ENCODE results near the gene RPL4.
"Not testable (repeated sequence)": the region's sequence is repeated elsewhere in the genome, so short reads cannot be mapped to it uniquely, and the experiment has no call there.

The RPL4 gene

DNA sequence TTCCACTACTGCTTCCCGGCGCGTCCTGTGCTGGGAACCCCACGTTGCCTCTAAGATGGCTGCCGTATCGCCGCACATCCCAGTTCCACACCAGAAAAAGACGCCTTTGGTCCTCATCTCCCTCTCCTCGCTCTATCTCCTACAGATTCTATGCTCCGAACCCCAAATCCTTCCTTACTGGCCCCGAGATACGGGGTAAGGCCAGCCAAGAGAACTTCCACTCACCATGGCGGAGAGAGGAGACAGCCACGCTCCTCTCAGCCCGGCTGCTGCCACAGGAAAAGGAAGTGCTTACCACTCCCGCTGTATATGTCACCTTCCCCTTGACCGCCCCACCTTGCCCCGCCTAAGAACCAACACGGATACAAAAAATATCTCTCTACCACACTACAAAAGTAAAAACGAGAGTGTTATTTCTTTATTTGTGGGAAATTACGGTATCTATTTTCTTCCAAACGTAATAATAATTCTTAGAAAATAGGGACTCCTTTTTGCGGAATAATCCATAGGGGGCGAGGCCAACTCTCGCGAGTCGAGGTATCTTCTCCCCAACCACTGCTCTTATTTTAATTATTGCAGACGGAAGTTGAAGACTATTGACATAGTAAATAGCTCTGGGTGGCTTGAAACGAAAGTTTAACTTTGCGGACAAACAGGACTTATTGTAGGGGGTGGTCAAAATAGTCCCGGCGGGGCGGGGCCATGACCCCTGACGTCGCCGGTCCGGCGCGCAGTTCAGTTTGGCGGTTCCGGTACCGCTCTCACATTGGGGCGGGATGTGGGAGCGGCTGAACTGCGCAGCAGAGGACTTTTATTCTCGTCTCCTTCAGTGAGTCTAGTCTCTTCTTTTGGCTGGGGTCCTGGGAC, at the start of gene RPL4, which contains the start of gene ZWILCH:
TSS of gene RPL4 (minus strand) at position 293 of the 867 bp plus-strand sequence. CDS start at position 228, 65 bp downstream.
TSS of gene ZWILCH (plus strand) at position 764 of the 867 bp plus-strand sequence. CDS start at position 777, 13 bp downstream.
- peak in 54 of 56 donors; percentile 13 to 84 (median 62) for DNase-seq

DNA sequence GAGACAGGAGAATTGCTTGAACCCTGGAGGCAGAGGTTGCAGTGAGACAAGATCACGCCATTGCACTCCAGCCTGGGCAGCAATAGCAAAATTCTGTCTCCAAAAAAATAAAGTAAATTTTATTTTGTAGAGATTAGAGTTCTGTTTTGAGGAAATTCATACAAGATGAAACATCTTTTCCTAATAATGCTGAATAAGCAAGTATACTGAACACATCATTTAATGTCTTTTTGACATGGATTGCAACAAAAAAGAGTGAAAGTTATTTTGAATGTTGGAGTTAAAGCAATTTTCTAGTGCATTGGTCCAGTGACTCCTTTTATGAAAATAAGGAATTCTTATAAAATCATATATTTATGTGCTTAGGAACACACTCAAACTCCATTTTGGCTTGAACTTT, 40.6 kb upstream of the RPL4 start:
- DNase-seq: no peak

DNA sequence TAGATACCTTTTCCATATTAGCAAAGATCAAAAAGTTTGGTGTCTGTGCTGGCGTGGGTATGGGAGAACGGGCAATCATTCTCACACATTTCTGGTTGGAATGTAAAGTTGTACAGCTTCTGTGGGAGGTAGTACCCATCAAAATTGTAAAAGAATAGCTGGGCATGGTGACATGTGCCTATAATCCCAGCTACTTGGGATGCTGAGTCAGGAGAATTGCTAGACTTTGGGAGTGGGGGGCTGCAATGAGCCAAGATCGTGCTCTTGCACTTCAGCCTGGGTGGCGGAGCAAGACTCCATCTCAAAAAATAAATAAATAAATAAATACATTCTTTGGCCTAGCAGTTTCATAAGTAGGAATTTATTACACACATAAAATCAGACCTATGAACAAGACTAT, 38.2 kb upstream of the RPL4 start:
- no peak for DNase-seq

DNA sequence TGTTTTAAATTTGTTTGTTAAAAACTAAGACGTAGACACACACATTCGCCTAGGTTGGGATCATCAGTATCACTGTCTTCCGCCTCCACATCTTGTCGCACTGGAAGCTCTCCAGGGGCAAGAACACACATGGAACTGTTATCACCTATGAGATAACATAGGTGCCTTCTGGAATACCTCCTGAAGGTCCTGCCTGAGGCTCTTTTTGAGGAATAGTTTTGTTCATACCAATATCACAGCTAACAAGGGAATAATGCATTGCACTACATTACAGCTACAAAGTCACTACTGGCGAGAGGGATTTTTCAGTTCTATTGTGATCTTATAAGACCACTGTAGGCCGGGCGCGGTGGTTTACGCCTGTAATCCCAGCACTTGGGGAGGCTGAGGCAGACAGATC, 30.4 kb upstream of the RPL4 start:
- DNase-seq: no peak

DNA sequence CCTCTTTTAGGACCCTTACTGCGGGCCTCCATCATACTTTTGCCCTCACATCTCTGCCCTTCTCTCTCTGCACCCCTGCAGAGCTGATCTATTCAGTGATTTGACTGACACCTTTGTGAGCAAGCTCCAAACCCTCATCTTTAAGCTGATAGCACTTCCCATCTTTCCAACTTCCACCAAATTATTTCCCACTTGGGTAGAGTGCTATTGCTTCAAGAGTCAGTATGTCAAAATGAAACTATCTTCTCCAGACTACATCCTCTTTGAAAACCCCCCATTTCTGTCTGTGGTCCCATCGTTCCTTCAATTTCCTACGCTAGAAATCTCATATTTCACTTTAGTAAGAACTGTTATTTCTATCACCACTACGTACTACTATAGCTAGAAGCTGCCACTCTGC, 20.2 kb upstream of the RPL4 start:
- DNase-seq: no peak

DNA sequence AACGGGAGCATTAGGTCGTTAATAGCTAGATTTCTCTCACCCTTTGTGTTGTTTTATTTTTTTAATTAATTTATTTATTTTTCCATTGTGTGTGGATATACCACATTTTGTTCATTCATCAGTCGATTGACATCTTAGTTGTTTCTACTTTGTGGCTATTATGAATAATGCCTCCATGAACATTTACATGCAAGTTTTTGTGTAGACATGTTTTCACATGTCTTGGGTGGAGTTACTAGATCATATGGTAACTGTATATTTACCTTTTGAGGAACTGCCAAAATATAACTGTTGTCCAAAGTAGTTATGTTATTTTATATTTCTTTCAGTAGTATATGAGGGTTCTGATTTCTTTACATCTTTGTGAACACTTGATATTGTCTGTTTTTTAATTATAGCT, 19.3 kb upstream of the RPL4 start:
- no peak for DNase-seq

DNA sequence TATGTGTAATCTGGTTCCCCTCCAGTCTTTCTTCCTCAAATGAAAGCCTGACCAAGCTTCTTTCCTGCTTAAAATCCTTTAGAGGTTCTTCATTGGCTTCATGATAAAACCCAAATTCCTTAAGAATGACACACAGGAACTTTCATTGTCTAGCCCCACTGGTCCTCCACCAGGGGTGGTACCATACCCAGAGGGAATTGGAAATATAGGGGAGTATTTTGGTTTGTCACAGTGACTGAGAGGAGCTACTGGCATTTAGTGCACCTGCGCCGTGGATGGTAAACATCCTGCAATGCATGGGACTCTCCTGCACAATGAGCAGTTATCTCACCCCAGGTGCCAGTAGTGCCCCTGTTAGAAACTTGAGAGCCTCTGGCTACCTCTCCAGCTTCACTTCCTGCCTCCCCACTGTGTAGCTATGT, 11.3 kb upstream of the RPL4 start:
- DNase-seq: no peak

DNA sequence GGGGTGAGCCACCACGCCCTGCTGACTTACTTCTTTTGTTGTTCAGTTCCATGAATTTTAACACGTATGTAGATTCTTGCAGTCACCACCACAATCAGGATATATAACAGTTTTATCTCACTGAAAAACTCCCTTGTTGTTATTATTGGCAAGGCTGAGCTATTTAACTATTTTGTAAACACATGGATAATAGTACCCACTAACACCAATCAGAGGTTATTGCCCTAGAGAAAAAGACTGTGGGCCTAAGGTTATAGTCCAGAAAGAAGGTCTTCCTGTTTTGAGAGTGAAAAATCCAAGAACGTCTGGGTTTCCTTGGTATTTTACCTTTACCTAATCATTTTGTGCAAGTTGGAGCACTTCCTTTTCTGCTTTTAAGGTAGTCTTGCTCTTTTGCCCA, 9.9 kb upstream of the RPL4 start:
- no peak for DNase-seq

DNA sequence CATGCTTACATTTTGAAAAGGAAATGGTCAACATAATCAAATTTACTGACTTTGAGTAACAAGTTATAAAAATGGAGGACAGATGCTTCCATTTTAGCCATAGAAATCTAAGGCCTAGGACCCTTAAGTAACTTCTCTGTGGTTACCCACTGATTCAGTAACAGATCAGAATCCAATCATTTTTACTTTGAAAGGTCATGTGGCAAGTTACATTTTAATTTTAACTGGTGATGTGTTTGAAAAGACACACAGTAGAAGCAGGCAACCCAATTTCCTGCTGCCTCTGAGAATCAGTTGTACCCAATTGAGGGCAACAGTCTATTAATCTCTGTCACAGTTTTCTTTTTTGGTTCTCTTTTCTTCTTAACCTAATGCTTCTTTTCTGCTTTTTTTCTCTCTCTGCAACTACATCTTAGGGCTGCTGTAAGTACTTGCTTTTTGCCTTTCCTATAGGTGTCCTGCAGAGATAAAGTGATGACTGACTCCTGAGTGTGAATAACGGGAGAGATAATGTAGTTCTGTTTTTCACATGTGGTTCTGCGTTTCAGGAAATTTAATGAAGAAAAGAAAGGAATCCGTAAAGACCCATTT, 3.7 kb upstream of the RPL4 start:
- no peak for DNase-seq

DNA sequence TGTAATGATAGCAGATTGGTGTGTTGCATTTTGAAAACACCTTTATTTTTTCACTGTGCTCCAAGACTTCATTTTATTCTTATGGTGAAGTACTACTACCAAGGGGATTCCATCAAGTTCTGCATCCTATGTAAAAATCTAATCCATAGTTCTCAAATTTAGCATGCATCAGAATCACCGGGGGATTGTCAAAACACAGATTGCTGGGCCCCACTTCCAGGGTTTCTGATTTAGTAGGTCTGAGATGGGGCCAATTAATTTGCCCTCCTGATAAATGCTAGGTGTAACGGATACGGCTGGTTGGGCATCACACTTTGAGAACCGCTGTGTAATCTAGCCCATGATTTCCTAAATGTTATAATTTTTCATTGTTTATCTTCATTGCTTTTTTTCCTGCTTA, 1.2 kb upstream of the RPL4 start:
- no peak for DNase-seq

GRCh38 chr15:66505430-66505811, 766 bp upstream of the RPL4 start:
- no peak for DNase-seq

GRCh38 chr15:66503780-66504562, 684 bp downstream of the RPL4 start:
- no peak for DNase-seq

GRCh38 chr15:66503041-66503648, 1.5 kb downstream of the RPL4 start:
- not testable (repeated sequence) for DNase-seq

DNA sequence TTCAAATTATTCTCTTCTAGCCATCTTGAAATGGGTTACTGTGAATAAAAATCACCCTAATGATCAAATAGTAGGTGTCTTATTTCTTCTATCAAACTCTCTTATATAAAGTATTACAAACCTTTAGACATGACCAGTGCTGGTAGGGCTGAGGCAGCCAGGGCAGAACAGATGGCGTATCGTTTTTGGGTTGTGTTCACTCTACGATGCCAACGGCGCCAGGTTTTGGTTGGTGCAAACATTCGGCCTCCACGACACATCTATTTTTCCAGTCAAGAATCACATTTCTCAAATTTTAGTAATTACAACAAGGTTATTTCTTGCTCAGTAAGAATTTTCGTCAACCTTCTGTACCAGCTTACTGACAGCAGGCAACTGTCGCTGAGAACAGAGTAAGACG, 2.2 kb downstream of the RPL4 start:
- no peak for DNase-seq

- DNase-seq: not testable (repeated sequence)
Measured at GRCh38 chr15:66500346-66500745, 4.3 kb downstream of the RPL4 start.

- DNase-seq: no peak
Measured at GRCh38 chr15:66498501-66499386, 5.9 kb downstream of the RPL4 start.

DNA sequence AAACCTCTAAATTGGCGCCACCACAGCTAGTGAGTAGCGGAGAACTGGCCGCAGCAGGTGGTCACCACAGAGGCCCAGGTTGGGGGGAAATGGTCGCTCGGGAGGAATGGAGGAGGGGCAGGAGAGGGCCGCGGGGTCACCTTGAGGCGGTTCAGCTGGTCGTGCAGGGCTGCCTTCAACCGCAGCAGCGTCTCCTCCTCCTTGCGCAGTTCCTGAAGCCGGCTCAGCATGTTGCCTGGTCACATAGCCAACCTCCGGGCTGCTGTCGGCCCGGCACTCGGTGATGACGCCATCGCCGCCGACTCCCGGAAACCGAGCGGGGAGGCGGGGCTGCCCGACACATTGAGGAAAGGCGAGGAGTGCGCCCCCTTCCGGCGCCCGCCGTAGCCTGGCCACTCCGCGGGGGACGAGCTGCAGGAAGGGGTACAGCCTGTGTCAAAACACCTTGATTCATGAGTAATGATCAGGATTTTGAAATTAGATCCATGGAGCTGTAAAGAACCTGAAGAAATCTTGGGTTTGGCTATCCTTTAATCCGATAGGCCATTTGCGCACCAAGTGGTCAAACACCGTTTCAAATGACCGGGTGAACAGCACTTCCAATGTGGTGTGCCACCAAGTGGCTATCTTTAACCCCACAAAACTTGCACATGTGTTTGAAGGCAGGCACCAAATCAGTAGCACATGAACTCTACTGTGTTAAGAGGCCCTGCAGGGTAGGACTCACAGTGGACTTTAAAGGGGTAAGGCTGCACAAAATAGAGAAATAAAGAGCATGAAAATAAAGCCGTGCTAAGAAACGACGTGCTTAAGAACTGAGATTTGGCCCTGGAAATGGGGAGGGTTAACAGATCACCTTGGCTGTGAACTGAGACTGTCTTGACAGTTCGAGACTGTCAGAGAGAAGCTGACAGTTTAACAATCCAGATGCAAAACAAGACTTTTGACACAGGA, 6.9 kb downstream of the RPL4 start, which contains the start of gene SNAPC5:
TSS of gene SNAPC5 (minus strand) at position 261 of the 954 bp plus-strand sequence. CDS start at position 230, 31 bp downstream.
- DNase-seq: peak; percentile 5 to 98 (median 87)

DNA sequence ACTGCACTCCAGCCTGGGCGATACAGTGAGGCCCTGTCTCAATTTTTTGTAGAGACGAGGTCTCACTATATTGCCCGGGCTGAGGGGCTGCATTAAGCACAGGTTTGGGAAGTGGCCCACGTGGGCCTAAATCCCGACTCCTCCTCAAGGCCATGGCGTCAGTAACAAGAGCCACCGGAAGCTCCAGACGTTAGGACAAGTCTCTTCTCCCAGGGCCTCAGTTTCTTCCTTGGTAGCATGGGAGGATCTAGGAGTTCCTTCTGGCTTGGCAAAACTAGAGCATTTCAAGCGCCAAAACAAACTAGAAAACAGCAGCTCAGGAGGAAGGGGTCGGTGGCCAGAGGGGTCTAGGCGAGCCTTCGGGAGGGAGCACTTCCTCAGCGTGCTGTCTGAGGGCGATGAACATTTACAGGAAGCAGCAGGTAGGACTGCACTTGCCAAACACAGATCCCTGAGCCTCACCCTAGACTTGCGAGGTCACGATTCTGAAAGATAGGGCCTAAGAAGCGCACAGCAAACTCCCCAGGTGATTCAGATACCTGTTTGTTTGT, 7.6 kb downstream of the RPL4 start:
- no peak for DNase-seq

- DNase-seq: no peak
Measured at GRCh38 chr15:66494262-66494661, 10.4 kb downstream of the RPL4 start.

All from nucleus accumbens (tissue), 56 donors.